NCI-H526 (cell line): ENCODE data around the gene MXD3.
"Not testable (repeated sequence)": the region's sequence is repeated elsewhere in the genome, so short reads cannot be mapped to it uniquely, and the experiment has no call there.

Experiments
- DNase-seq, 2 experiments: peaks; one replicate each; lab custom pipeline; 2025; lab: John Stamatoyannopoulos, UW

The MXD3 gene

GRCh38 chr5:177319913-177320588 lies 8.4 kb upstream of the MXD3 start:
- no peak for DNase-seq

GRCh38 chr5:177317959-177318377 lies 6.3 kb upstream of the MXD3 start:
- DNase-seq, result peak; percentile 56 to 87

GRCh38 chr5:177316005-177316404 lies 4.3 kb upstream of the MXD3 start:
- DNase-seq, result no peak

- DNase-seq, result no peak
These were observed 3.7 kb upstream of the MXD3 start for GRCh38 chr5:177315411-177315810.

- no peak for DNase-seq
These were observed 3.0 kb upstream of the MXD3 start for GRCh38 chr5:177314376-177315342.

- DNase-seq, result no peak
These were observed 2.0 kb upstream of the MXD3 start for GRCh38 chr5:177313561-177314259.

GRCh38 chr5:177312649-177313181 lies 1.0 kb upstream of the MXD3 start:
- DNase-seq, result peak; percentile 43 to 46

- no peak for DNase-seq
These were observed 341 bp downstream of the MXD3 start for GRCh38 chr5:177311392-177311722.

- DNase-seq, result peak; percentile 13 to 56
These were observed 824 bp downstream of the MXD3 start for GRCh38 chr5:177310757-177311391.

GRCh38 chr5:177310332-177310731 lies 1.4 kb downstream of the MXD3 start:
- no peak for DNase-seq

GRCh38 chr5:177309351-177310191 lies 2.1 kb downstream of the MXD3 start:
- DNase-seq, result peak in 1 of 2 experiments; percentile 70

- no peak for DNase-seq
These were observed 3.0 kb downstream of the MXD3 start for GRCh38 chr5:177308740-177309139.

GRCh38 chr5:177307544-177308363 lies 3.9 kb downstream of the MXD3 start:
- DNase-seq, result no peak

GRCh38 chr5:177306674-177307543 lies 4.8 kb downstream of the MXD3 start:
- DNase-seq, result no peak

- not testable (repeated sequence) for DNase-seq
These were observed 5.5 kb downstream of the MXD3 start for GRCh38 chr5:177306103-177306640.

- DNase-seq, result no peak
These were observed 7.1 kb downstream of the MXD3 start for GRCh38 chr5:177304392-177305119.

GRCh38 chr5:177303925-177304391 lies 7.7 kb downstream of the MXD3 start:
- DNase-seq, result no peak
